Immature natural killer cell (primary cell): ENCODE measurements around the gene ASPHD2. TPM values are rescaled to one million over a fixed set of nuclear protein-coding genes. Genes with fewer than 3 reads are reported as not detected.
"Not testable (repeated sequence)": the region's sequence is repeated elsewhere in the genome, so short reads cannot be mapped to it uniquely, and the experiment has no call there.

Experiments
- DNase-seq, 3 donors: peaks; one replicate each; pipeline ENCODE4 v3.0.0; 2022; ENCODE audit warnings: mixed read lengths in 1 of 3
- H3K27ac Mint-ChIP-seq, 6 donors: one replicate each; pipeline ENCODE4 v1.8.0; 2020; ENCODE audit warnings: mixed read lengths in 6 of 6, mild to moderate bottlenecking in 5 of 6, inconsistent platforms in 4 of 6, moderate library complexity in 3 of 6
- H3K27me3 Mint-ChIP-seq, 3 donors: one replicate each; pipeline ENCODE4 v1.8.0; 2020 to 2021; ENCODE audit warnings: low read depth in 3 of 3, mild to moderate bottlenecking in 3 of 3, mixed read lengths in 3 of 3, moderate library complexity in 3 of 3, inconsistent platforms in 1 of 3
- H3K36me3 Mint-ChIP-seq, 3 donors: one replicate each; pipeline ENCODE4 v1.8.0; 2020; ENCODE audit warnings: mixed read lengths in 3 of 3, inconsistent platforms in 2 of 3, mild to moderate bottlenecking in 2 of 3
- H3K4me1 Mint-ChIP-seq, 2 donors: one replicate each; pipeline ENCODE4 v1.8.0; 2020; ENCODE audit warnings: inconsistent platforms in 2 of 2, mild to moderate bottlenecking in 2 of 2, mixed read lengths in 2 of 2, moderate library complexity in 1 of 2
- H3K4me3 Mint-ChIP-seq, 5 donors: one replicate each; pipeline ENCODE4 v1.8.0; 2020; ENCODE audit warnings: mild to moderate bottlenecking in 5 of 5, mixed read lengths in 5 of 5, inconsistent platforms in 3 of 5, moderate library complexity in 3 of 5
- H3K9me3 Mint-ChIP-seq, 6 donors: one replicate each; pipeline ENCODE4 v1.8.0; 2020; ENCODE audit warnings: mild to moderate bottlenecking in 6 of 6, mixed read lengths in 6 of 6, inconsistent platforms in 4 of 6, moderate library complexity in 3 of 6
- polyA plus RNA-seq, 3 donors: library from polyadenylated mRNA; unstranded; fragments of 300-500 nt; fragmentation: Illumina TruSeq; gene quantifications; one replicate each; pipeline ENCODE4 v1.2.3, GENCODE V29; 2021

ASPHD2 gene
- polyA plus RNA-seq, 3 donors from 2014 or later = 1.5 to 2.2 (median 1.8) TPM

DNA sequence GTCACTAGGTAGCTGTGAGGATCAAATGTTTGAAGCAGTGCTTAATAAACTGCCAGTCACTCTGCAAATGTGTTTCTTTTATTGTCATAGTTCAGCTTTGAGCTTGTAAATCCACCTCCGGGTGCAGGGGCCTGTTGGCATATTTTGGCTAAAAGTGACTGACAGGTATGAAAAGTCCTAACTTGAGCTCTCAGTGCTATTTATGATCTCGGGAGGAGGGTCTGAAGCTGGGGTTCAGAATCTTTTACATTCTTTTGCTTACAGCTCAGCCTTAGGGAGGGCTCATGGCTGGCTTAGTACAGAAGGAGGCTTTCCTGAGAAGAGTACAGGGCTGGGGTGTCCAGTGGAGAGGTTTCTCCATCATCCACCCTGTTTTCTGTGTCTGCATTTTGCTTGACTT, 1.5 kb downstream of the ASPHD2 start:
- Mint-ChIP-seq H3K9me3 (no peaks in the 10 kb centered on the region), H3K4me3 (peak overlapping the region; percentile 62 to 82 (median 82))

DNA sequence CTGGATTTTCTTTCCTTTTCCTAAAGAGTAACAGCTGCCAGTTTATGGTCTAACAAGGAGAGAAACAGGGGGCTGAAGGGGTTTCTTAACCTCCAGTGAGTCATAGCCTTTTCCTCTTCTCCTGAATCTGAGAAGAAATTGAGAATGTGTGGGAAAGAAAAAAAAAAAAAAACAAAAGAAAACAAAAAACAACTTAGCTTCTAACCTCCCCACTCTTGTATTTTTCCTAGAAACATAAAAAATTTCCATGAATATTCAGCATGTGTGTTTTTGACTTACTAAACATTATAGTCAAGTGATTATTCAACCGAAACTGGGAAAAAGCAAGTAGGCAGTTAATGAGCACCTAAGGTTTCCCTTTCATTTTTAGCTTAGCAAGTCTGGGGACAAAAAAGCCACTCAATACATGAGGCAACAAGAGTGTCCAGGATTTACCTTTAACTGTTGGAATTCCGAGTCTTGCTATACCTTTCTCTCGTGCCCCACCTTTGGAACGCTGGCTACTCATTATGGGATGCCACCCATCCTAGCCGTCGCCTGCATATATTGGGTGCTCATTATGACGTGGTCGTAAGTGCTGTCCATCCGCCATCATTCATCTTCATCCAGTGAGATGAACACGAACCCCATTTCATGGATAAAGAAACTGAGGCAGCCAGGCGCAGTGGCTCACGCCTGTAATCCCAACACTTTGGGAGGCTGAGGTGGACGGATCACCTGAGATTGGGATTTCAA, 2.4 kb downstream of the ASPHD2 start:
- Mint-ChIP-seq H3K27me3 (peaks cover 3 to 7% (median 4%) of the 10 kb centered on the region in 3 donors), H3K9me3 (no peaks in the 10 kb centered on the region), H3K27ac (peak overlapping the region in 2 of 6 donors; percentile 17 to 35), H3K4me3 (peak overlapping the region in 2 of 5 donors; percentile 82), H3K36me3 (peaks cover 0 to 14% (median 9%) of the 10 kb centered on the region in 3 donors), H3K4me1 (peaks cover 15 to 29% of the 10 kb centered on the region in 2 donors)
- no peak for DNase-seq

More for the DNA sequence above, 1.5 kb downstream of the ASPHD2 start:
- DNase-seq = no peak
- peak overlapping the region; percentile 8 to 81 (median 64) for H3K27ac Mint-ChIP-seq
- peaks cover 0 to 12% (median 9%) of the 10 kb centered on the region in 3 donors for H3K36me3 Mint-ChIP-seq
- peaks cover 15 to 23% of the 10 kb centered on the region in 2 donors for H3K4me1 Mint-ChIP-seq
- H3K27me3 Mint-ChIP-seq = peaks cover 3 to 7% (median 4%) of the 10 kb centered on the region in 3 donors

DNA sequence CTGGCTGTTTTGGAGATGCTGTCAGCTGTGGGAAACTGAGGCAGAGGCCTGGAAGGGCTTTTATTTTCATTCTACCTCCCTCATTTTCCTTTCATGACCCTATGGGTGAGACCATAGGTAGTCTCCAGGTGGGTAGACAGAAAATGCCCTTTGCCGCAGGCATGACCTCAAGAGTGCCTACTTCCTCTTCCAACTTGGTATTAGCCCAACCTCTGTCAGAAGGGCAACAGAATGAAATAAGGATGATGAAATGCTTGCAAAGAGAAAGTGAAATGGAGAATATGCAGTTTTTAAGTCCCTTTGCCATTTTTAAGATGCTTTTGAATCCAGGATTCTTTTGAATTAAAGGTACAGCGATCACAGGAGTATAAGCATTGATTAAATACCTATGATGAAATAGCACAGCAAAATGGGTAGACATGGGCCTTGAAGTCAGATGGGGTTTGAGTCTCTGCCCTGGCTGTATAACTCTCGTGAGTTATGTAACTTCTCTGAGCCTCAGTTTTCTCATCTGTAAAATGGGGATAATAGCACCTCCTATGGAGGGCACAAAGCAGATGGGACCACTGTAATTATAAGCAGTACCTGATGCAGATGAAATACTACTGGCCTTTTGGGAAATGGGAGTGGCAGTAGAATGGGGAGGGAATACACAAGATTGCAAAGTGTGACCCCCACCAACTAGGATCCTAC, 3.7 kb downstream of the ASPHD2 start:
- H3K27ac Mint-ChIP-seq = no peak overlapping the region
- no peak overlapping the region for H3K4me3 Mint-ChIP-seq
- peaks cover 15 to 35% of the 10 kb centered on the region in 2 donors for H3K4me1 Mint-ChIP-seq
- no peaks in the 10 kb centered on the region for H3K9me3 Mint-ChIP-seq
- DNase-seq = no peak
- peaks cover 2 to 7% (median 3%) of the 10 kb centered on the region in 3 donors for H3K27me3 Mint-ChIP-seq
- H3K36me3 Mint-ChIP-seq = peaks cover 0 to 14% (median 9%) of the 10 kb centered on the region in 3 donors

DNA sequence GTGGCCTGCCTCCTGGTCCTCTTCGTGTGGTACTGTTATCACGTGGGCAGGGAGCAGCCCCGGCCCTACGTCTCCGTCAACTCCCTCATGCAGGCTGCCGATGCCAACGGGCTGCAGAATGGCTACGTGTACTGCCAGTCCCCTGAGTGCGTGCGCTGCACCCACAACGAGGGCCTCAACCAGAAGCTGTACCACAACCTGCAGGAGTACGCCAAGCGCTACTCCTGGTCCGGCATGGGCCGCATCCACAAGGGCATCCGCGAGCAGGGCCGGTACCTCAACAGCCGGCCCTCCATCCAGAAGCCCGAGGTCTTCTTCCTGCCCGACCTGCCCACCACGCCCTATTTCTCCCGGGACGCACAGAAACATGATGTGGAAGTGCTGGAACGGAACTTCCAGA, 4.7 kb downstream of the ASPHD2 start:
- Mint-ChIP-seq H3K4me3 (no peak overlapping the region), H3K27me3 (peaks cover under 1 to 4% (median 2%) of the 10 kb centered on the region in 3 donors), H3K4me1 (peaks cover 8 to 26% of the 10 kb centered on the region in 2 donors), H3K36me3 (peaks cover 0 to 14% (median 9%) of the 10 kb centered on the region in 3 donors), H3K9me3 (no peaks in the 10 kb centered on the region), H3K27ac (no peak overlapping the region)
- no peak for DNase-seq

DNA sequence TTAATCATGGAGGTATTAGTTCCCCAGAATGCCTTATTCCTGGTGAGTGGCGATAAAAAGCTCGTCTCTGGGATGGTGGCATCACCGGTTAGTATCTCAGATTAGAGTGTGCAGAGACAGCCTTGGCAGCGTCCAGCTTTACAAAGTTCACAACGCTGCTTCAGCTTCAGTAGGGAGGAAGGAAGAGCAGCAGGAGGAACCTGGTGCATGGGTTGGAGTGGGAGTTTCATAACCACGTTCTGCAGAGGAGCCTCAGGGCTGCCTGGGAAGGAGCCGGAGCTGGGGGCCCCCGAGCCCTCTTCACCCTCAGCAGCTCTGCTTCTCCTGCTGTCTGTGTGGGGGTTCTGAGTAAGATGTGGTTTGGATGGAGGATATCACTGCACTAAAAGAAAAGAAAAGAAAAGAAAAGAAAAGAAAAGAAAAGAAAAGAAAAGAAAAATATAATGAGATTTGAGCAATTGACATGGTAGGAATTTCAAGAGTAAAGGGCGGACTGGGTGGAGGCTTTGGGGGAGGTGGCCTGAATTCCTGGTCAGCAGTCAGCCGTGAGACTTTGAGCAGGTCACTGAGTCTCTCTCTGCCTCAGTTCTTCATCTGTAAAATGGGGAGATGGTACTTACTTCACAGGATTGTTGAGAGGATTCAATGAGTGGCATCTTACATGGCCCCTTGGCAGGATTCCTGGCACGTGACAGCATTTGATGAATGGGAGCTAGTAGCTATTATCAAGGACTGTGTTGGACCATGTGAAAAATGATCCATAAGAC, 6.5 kb downstream of the ASPHD2 start:
- H3K9me3 Mint-ChIP-seq = no peaks in the 10 kb centered on the region
- H3K36me3 Mint-ChIP-seq = peaks cover 0 to 14% (median 9%) of the 10 kb centered on the region in 3 donors
- H3K4me3 Mint-ChIP-seq = no peak overlapping the region
- peaks cover 0 to 3% (median 2%) of the 10 kb centered on the region in 3 donors for H3K27me3 Mint-ChIP-seq
- no peak overlapping the region for H3K27ac Mint-ChIP-seq
- DNase-seq = no peak
- peaks cover 0 to 16% of the 10 kb centered on the region in 2 donors for H3K4me1 Mint-ChIP-seq

DNA sequence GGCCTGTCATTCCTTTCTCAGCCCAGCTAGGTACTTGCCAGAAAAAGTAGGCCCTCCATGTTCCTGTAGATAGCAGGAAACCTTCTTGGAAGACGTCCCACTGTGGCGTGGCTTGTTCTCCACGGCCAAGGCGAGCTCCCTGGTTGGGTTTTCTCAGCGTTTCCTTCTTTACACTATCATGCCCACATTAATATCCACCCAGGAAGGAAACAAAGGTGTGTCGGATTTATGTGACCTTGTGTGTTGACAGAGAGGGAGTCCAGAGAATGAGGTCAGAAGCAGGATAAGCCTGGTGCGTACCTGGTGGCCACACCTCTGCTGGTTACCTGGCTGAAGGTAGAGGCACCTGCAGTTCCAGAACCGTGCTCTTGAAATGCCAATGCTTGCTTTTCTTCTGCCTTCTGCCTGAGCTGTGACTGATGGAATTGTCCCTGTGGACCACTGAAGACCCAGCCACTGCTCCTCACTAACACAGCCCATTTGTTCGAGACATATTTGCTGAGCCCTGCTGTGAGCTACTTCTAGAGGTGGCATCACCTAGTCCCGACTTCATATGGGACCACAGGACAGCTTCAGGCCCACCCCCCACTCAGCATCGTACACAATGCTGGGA, 7.9 kb downstream of the ASPHD2 start:
- H3K4me3 Mint-ChIP-seq = no peak overlapping the region

DNA sequence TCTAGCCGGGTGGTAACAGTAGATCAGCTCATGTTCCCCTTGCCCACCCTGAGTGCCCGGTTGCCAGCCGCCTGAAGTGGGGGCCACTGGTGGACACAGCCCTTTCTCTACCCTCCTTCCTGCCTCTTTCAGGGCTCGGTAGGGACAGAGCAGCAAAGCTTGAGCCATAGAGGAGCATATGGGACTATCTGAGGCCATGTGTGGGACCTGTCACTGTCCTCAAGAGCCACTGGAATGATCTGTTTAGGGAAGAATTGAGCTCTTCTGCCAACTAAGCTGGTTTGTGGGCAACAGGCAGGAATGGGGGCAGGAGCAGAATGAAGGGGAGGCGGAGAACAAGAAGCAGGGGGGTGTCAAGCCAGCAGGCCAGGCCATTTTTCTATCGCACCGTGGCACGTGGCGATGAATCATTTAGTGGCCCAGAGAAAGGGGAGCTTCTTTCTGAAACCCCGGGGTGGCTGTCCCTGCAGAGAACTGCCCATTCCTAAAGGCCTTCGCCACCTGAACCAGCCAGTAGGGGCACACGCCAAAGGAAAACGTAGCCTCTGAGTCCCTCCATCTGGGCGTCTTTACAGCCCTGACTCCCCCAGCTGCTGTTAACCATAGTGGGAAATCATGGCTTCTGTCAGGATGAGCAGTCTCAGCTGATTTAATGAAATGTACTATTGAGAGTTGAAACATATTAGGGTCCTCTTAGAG, 8.8 kb downstream of the ASPHD2 start:
- Mint-ChIP-seq H3K27ac (no peak overlapping the region), H3K36me3 (peaks cover 0 to 9% (median 8%) of the 10 kb centered on the region in 3 donors), H3K9me3 (no peaks in the 10 kb centered on the region), H3K4me1 (peaks cover 0 to 11% of the 10 kb centered on the region in 2 donors), H3K4me3 (no peak overlapping the region), H3K27me3 (peaks cover 0 to 2% (median 1%) of the 10 kb centered on the region in 3 donors)
- no peak for DNase-seq

More for the DNA sequence above, 7.9 kb downstream of the ASPHD2 start:
- DNase-seq = no peak
- Mint-ChIP-seq H3K4me1 (peaks cover 0 to 11% of the 10 kb centered on the region in 2 donors), H3K9me3 (no peaks in the 10 kb centered on the region), H3K27me3 (peaks cover 0 to 2% (median 1%) of the 10 kb centered on the region in 3 donors), H3K36me3 (peaks cover 0 to 13% (median 9%) of the 10 kb centered on the region in 3 donors), H3K27ac (no peak overlapping the region)

DNA sequence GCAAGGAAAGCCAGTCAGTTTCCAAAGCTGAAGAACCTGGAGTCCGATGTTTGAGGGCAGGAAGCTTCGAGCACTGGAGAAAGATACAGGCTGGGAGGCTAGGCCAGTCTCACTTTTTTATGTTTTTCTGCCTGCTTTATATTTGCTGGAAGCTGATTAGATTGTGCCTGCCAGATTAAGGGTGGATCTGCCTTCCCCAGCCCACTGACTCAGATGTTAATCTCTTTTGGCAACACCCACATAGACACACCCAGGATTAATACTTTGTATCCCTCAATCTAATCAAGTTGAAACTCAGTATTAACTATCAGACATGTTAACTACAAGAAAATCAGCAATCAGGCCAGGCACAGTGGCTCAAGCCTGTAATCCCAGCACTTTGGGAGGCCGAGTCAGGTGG, 9.7 kb downstream of the ASPHD2 start:
- not testable (repeated sequence) for H3K27ac Mint-ChIP-seq, H3K27me3 Mint-ChIP-seq, H3K9me3 Mint-ChIP-seq, H3K4me3 Mint-ChIP-seq, DNase-seq
- Mint-ChIP-seq H3K36me3 (peaks cover 0 to 10% (median 9%) of the 10 kb centered on the region in 3 donors), H3K4me1 (peaks cover 0 to 11% of the 10 kb centered on the region in 2 donors)

DNA sequence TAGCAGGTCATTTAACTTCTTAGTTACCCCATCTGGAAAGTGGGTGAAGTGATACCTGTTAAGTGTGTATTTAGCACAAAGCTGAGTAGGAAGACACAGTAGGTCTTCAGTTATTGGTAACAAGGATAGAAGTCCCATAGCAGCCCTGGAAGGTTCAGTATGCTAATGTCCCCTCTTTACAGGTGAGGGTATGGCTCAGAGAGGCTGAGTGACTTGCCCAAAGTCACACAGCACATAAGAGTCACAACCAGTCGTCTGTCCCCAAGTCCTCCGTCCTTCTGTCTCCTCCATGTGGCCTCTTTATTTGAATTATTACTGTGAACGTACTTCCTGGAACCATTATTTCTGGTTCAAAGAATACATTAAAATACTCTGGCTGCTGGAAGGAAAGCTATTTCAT, 10.5 kb downstream of the ASPHD2 start:
- Mint-ChIP-seq H3K9me3 (no peaks in the 10 kb centered on the region), H3K27me3 (peaks cover 0 to 2% (median 1%) of the 10 kb centered on the region in 3 donors), H3K4me1 (peaks cover 0 to 11% of the 10 kb centered on the region in 2 donors), H3K36me3 (peaks cover 0 to 10% (median 6%) of the 10 kb centered on the region in 3 donors), H3K27ac (no peak overlapping the region), H3K4me3 (no peak overlapping the region)
- no peak for DNase-seq

DNA sequence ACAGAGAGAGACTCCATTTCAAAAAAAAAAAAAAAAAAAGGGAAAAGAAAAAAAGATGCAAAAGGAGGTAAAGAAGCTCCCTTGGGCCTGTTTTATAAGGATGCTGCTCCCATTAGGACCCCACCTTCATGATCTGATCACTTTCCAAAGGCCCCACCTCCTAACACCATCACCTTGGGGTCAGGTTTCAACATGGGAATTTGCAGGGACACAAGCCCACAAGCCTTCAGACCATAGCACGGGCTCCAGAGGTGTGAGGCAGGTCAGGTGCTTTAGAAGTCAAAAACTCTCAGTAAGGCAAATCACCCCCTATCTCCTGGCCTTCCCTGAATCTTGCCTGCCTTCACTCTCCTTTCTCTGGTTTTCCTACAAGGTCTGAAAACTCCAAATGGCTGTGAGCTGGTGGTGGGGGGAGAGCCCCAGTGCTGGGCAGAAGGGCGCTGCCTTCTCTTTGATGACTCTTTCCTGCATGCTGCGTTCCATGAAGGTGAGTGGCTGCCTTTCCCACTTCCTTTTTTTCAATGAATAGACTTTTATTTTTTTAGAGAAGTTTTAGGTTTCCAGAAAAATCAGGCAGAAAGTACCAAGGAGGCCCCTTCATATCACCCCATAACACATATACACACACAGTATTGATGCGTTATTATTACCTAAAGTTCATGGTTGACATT, 13.2 kb downstream of the ASPHD2 start:
- H3K36me3 Mint-ChIP-seq = peaks cover 0 to 3% (median under 1%) of the 10 kb centered on the region in 3 donors
- H3K27ac Mint-ChIP-seq = no peak overlapping the region

DNA sequence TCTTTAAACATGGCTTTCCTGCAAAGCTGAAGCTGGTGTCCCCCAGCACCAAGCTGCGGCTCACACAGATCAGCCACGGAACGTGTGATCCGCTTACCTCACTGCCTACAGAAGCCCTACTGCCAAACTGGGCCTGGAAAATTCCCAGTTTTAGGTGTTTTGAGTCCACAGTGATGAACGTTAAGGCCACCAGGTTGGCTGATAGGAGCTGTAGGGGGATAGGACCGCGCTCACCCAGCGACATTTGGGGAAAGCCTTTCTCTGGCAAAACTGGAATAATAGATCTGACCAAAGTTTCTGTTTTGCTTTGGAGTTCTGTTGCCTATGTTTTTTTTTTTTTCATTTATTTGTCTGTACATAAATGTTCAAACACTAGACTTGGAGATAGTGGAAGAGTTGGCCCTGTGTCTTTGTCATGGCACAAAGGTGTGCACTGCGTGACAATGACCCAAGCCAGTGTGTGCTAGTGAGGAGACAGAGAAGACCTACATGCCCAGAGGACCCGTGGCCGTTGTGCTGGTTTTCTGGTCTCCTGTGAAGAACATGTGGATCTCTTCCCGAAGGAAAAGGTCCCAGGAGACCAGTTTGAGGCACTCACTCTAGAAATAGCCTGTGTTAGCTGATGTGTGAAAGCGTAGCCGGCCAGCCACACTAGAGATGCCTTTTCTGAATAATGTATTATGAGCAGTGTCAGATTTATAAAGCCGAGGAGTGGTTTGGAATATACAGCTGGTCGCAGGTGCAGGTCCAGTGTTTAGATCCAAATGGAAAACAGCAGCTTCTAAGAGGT, 15.0 kb downstream of the ASPHD2 start:
- H3K27me3 Mint-ChIP-seq = peaks cover 0 to 2% (median 0%) of the 10 kb centered on the region in 3 donors
- no peak overlapping the region for H3K4me3 Mint-ChIP-seq
- DNase-seq = no peak
- no peaks in the 10 kb centered on the region for H3K4me1 Mint-ChIP-seq
- no peaks in the 10 kb centered on the region for H3K9me3 Mint-ChIP-seq
- peaks cover 0 to 4% (median 3%) of the 10 kb centered on the region in 3 donors for H3K36me3 Mint-ChIP-seq
- H3K27ac Mint-ChIP-seq = peak overlapping the region in 1 of 6 donors; percentile 13

More for the DNA sequence above, 13.2 kb downstream of the ASPHD2 start:
- H3K4me3 Mint-ChIP-seq = no peak overlapping the region
- H3K4me1 Mint-ChIP-seq = no peaks in the 10 kb centered on the region
- H3K27me3 Mint-ChIP-seq = no peaks in the 10 kb centered on the region
- no peak for DNase-seq
- no peaks in the 10 kb centered on the region for H3K9me3 Mint-ChIP-seq

DNA sequence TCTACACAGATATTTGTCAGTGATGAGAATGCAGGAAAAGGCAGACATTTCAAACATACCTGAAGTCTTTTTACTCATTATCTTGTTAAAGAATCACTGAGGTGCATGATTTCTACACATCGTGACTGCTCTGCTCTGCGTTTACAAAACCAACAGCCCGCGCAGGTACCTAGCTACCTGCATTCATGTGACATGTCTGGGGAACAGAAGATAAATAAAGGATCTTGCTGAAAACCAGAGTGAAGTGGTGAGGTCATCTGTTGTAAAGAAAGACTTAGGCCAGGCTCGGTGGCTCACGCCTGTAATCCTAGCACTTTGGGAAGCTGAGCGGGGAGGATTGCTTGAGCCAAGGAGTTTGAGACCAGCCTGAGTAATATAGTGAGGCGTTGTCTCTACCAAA, 15.7 kb downstream of the ASPHD2 start:
- peaks cover 0 to 2% (median 0%) of the 10 kb centered on the region in 3 donors for H3K27me3 Mint-ChIP-seq
- no peak for DNase-seq
- H3K4me1 Mint-ChIP-seq = no peaks in the 10 kb centered on the region
- H3K4me3 Mint-ChIP-seq = no peak overlapping the region
- no peak overlapping the region for H3K27ac Mint-ChIP-seq
- no peaks in the 10 kb centered on the region for H3K9me3 Mint-ChIP-seq
- H3K36me3 Mint-ChIP-seq = peaks cover 0 to 4% (median 3%) of the 10 kb centered on the region in 3 donors
